Keratinocyte (primary cell): ENCODE measurements around the gene ADPGK. TPM values are rescaled to one million over a fixed set of nuclear protein-coding genes. Genes with fewer than 3 reads are reported as not detected.
A peak's percentile ranks its signal among the peaks of the same experiment; 100 is the strongest.

Experiments used
- DNase-seq: peaks from one replicate; pipeline ENCODE4 v3.0.0-alpha.2; 2011; ENCODE audit warnings: low read depth, missing footprints, low spot score
- FAIRE-seq: peaks from 2 replicates; lab custom pipeline; 2011; peaks lifted over from hg19 to GRCh38; lab: Jason Lieb, UNC
- H2AFZ ChIP-seq: 2 replicates; pipeline ENCODE4 v1.6.0; 2012; ENCODE audit warnings: low read length, control low read depth, inconsistent platforms; ENCODE audit not compliant: control insufficient read depth
- H3K27ac ChIP-seq: 2 replicates; pipeline ENCODE4 v1.5.1; 2011; ENCODE audit warnings: low read length; ENCODE audit not compliant: control insufficient read depth, insufficient read depth
- H3K27me3 ChIP-seq: 3 replicates; pipeline ENCODE4 v1.6.0; 2011; ENCODE audit warnings: low read length; ENCODE audit not compliant: control insufficient read depth, insufficient read depth; ENCODE audit errors: extremely low read depth
- H3K36me3 ChIP-seq, 2 experiments: 2 replicates in 1 of 2; 3 replicates in 1 of 2; pipeline ENCODE4 v1.5.1; 2011; ENCODE audit warnings: low read length in 2 of 2, mild to moderate bottlenecking in 1 of 2; ENCODE audit not compliant: control insufficient read depth in 2 of 2, insufficient read depth in 2 of 2; ENCODE audit errors: extremely low read depth in 1 of 2
- H3K4me1 ChIP-seq: 3 replicates; pipeline ENCODE4 v1.5.1; 2011; ENCODE audit warnings: low read length; ENCODE audit not compliant: control insufficient read depth, insufficient read depth; ENCODE audit errors: extremely low read depth
- H3K4me2 ChIP-seq: 3 replicates; pipeline ENCODE4 v1.6.0; 2011; ENCODE audit warnings: low read depth, low read length; ENCODE audit not compliant: control insufficient read depth, insufficient read depth; ENCODE audit errors: extremely low read depth
- H3K4me3 ChIP-seq, 3 experiments: fragments of 200-600 bp in 1 of 3; sonication (generic) in 1 of 3; 2 replicates in 2 of 3; 3 replicates in 1 of 3; pipeline ENCODE4 v1.5.1; 2011 to 2016; ENCODE audit warnings: low read length in 3 of 3, mild to moderate bottlenecking in 3 of 3, control low read depth in 2 of 3, inconsistent platforms in 1 of 3, low read depth in 1 of 3, mixed read lengths in 1 of 3, mixed run types in 1 of 3, moderate library complexity in 1 of 3; ENCODE audit not compliant: control insufficient read depth in 2 of 3, insufficient read depth in 2 of 3; ENCODE audit errors: extremely low read depth in 1 of 3
- H3K79me2 ChIP-seq: 2 replicates; pipeline ENCODE4 v1.6.0; 2012; ENCODE audit warnings: low read length; ENCODE audit not compliant: control insufficient read depth, insufficient read depth
- H3K9ac ChIP-seq: 3 replicates; pipeline ENCODE4 v1.6.0; 2011; ENCODE audit warnings: low read length; ENCODE audit not compliant: control insufficient read depth, insufficient read depth; ENCODE audit errors: extremely low read depth
- H3K9me1 ChIP-seq: 3 replicates; pipeline ENCODE4 v1.6.0; 2011; ENCODE audit warnings: low read length; ENCODE audit not compliant: control insufficient read depth, insufficient read depth; ENCODE audit errors: extremely low read depth
- H3K9me3 ChIP-seq: 2 replicates; pipeline ENCODE4 v1.5.1; 2012; ENCODE audit warnings: low read depth, low read length; ENCODE audit not compliant: control insufficient read depth
- H4K20me1 ChIP-seq: 3 replicates; pipeline ENCODE4 v1.6.0; 2011; ENCODE audit warnings: low read length; ENCODE audit not compliant: control insufficient read depth, insufficient read depth; ENCODE audit errors: extremely low read depth
- EZH2 ChIP-seq: IDR thresholded peaks from one replicate; pipeline ENCODE4 v1.6.1; 2012; ENCODE audit warnings: inconsistent platforms, mild to moderate bottlenecking, low read length, moderate library complexity
- dilution Hi-C: fragments of 300-500 bp; cut with MboI; formaldehyde crosslinking; loops from one replicate; pipeline ENCODE4 v1.7.0; 2020; ENCODE audit warnings: low sequenced_read_pairs; ENCODE audit not compliant: extremely low pct_ligation_motif_present
- polyA plus RNA-seq, 5 experiments: library from polyadenylated mRNA; depleted of rRNA in 3 of 5; stranded (reverse) in 3 of 5; stranded (forward) in 1 of 5; unstranded in 1 of 5; fragments of >200 nt; gene quantifications; 1 replicate in 1 of 5; 2 replicates in 3 of 5; 3 replicates in 1 of 5; pipeline versions ENCODE4 v1.2.1 to v1.2.3, GENCODE V29; 2011 to 2012; ENCODE audit warnings: missing spikeins in 2 of 5, low read depth in 1 of 5, low replicate concordance in 1 of 5
- TF ChIP-seq, protein P1 (sequence below), 3 experiments: IDR thresholded peaks in 1 of 3; conservative IDR thresholded peaks in 1 of 3; optimal IDR thresholded peaks in 1 of 3; 2 replicates in 2 of 3; 3 replicates in 1 of 3; pipeline versions ENCODE3 to v1.5.1; 2011; ENCODE audit warnings: low read length in 3 of 3, mild to moderate bottlenecking in 3 of 3, moderate library complexity in 2 of 3, control low read depth in 1 of 3, inconsistent platforms in 1 of 3; ENCODE audit not compliant: insufficient read depth in 2 of 3; ENCODE audit errors: extremely low read depth in 1 of 3

Gene ADPGK
- polyA plus RNA-seq, 1 donor (not counting 4 experiments of a cell fraction or from before 2014, with no cell fraction given), result 62.3 TPM

DNA sequence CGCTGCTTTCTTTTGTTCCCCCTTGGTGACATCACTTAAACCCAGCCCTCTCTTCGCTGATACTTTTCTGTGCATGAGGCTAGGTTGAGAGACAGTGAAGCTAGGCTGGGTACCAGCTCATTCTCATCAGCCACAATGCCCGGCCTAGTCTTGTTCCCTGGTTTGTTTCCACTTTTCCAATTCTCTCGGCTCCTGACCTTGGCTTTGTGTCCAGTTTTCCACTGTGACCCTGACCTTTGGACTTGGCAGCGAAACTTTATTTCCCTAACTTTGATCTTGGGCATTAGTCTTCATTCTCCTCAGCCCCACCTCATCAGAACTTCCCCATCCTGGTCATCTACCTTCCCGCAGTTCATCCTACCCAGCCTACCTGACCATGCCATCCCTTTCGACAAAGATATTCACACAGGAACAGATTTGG lies 908 bp upstream of the ADPGK start:
- peaks cover 39% of the 10 kb centered on the region for H3K79me2 ChIP-seq
- no peaks in the 10 kb centered on the region for H3K27me3 ChIP-seq
- no peaks in the 10 kb centered on the region for H3K9me1 ChIP-seq
- peak overlapping the region; percentile 87 for H2AFZ ChIP-seq
- TF ChIP-seq, protein P1, sequence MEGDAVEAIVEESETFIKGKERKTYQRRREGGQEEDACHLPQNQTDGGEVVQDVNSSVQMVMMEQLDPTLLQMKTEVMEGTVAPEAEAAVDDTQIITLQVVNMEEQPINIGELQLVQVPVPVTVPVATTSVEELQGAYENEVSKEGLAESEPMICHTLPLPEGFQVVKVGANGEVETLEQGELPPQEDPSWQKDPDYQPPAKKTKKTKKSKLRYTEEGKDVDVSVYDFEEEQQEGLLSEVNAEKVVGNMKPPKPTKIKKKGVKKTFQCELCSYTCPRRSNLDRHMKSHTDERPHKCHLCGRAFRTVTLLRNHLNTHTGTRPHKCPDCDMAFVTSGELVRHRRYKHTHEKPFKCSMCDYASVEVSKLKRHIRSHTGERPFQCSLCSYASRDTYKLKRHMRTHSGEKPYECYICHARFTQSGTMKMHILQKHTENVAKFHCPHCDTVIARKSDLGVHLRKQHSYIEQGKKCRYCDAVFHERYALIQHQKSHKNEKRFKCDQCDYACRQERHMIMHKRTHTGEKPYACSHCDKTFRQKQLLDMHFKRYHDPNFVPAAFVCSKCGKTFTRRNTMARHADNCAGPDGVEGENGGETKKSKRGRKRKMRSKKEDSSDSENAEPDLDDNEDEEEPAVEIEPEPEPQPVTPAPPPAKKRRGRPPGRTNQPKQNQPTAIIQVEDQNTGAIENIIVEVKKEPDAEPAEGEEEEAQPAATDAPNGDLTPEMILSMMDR (optimal IDR thresholded peaks at IDR 0.05 in 1 of 3, IDR thresholded peaks at IDR 0.05 in 1 of 3, conservative IDR thresholded peaks at IDR 0.05 in 1 of 3; ENCODE audit: extremely low read depth in 1 of 3, insufficient read depth in 2 of 3, low read length in 3 of 3), result no peak
- TF ChIP-seq EZH2, result no peak
- no peaks in the 10 kb centered on the region for H3K9me3 ChIP-seq
- peak overlapping the region in 2 of 3 experiments; percentile 93 to 95 for H3K4me3 ChIP-seq
- H3K4me2 ChIP-seq, result peak overlapping the region; percentile 80
- no peak for DNase-seq
- peak; percentile 29 for FAIRE-seq
- H3K9ac ChIP-seq, result peak overlapping the region; percentile 88
- peaks cover 0 to 8% of the 10 kb centered on the region in 2 experiments for H3K36me3 ChIP-seq
- dilution Hi-C loops, result no loop called here
- peaks cover 11% of the 10 kb centered on the region for H3K4me1 ChIP-seq
- H3K27ac ChIP-seq, result peak overlapping the region; percentile 79
- H4K20me1 ChIP-seq, result no peaks in the 10 kb centered on the region

DNA sequence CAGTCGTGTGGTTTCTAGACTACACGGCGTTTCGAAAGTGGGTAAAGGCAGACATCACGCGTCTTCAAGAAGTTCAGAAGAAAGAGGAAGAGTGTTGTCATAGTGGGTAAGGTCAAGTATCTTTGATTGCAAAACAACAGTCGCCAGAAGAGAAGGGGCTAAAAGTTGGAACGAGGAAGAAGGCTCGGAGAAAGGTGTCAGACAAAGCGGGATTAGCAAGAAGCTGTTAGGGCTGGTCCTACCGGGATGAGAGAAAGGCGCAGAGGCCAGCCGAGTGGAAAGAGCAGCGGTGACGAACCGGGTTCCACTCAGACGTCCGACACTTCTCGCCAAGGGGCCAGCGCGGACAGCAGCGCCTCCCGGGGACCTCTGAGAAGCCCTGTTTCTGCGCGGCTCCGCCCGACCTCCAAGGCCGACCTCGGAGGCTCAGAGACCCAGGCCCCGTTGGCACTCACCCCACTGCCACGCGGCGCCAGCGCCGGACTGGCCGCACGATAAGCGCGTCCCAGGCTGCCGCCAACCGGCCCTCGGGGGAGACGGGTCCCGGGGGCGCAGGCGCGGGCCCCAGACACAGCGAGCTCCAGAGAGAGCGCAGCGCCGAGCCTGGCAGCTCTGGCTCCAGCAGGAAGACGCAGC lies 436 bp downstream of the ADPGK start:
- Histone ChIP-seq H3K27ac (peak overlapping the region; percentile 79), H3K79me2 (peaks cover 49% of the 10 kb centered on the region), H3K27me3 (no peaks in the 10 kb centered on the region), H3K9ac (peak overlapping the region; percentile 88), H3K9me1 (no peaks in the 10 kb centered on the region), H3K9me3 (no peaks in the 10 kb centered on the region), H3K4me1 (peaks cover 11% of the 10 kb centered on the region), H3K4me3 (peak overlapping the region; percentile 72 to 95 (median 93)), H3K36me3 (peaks cover 0 to 8% of the 10 kb centered on the region in 2 experiments), H2AFZ (peak overlapping the region; percentile 80), H4K20me1 (no peaks in the 10 kb centered on the region), H3K4me2 (peak overlapping the region; percentile 86)
- FAIRE-seq, result no peak
- no peak for TF ChIP-seq EZH2
- TF ChIP-seq, protein P1 (optimal IDR thresholded peaks at IDR 0.05 in 1 of 3, IDR thresholded peaks at IDR 0.05 in 1 of 3, conservative IDR thresholded peaks at IDR 0.05 in 1 of 3; ENCODE audit: extremely low read depth in 1 of 3, insufficient read depth in 2 of 3, low read length in 3 of 3), result peak in 1 of 3 experiments; percentile 9
- no peak for DNase-seq
- dilution Hi-C loops, result no loop called here
